Ascending aorta (tissue), 2 donors: ENCODE data around the gene SERPINA6. TPM values are rescaled to one million over a fixed set of nuclear protein-coding genes. Genes with fewer than 3 reads are reported as not detected.

ENCODE experiments used
- DNase-seq, 2 donors: peaks; one replicate each; pipeline ENCODE4 v3.0.0-alpha.2; 2019; ENCODE audit warnings: low spot score in 2 of 2
- H3K27ac ChIP-seq, 2 donors: fragments of 200-600 bp; sonication (generic); one replicate each; pipeline ENCODE4 v1.5.1; 2016 to 2017; ENCODE audit warnings: mild to moderate bottlenecking in 1 of 2
- H3K27me3 ChIP-seq: fragments of 200-600 bp; sonication (generic); one replicate; pipeline ENCODE4 v1.5.1; 2017
- H3K36me3 ChIP-seq, 2 donors: fragments of 200-600 bp; sonication (generic); one replicate each; pipeline ENCODE4 v1.5.1; 2016
- H3K4me1 ChIP-seq, 2 donors: fragments of 200-600 bp; sonication (generic); one replicate each; pipeline ENCODE4 v1.5.1; 2016 to 2017; ENCODE audit warnings: mild to moderate bottlenecking in 1 of 2
- H3K4me3 ChIP-seq, 2 donors: fragments of 200-600 bp; sonication (generic); one replicate each; pipeline ENCODE4 v1.5.1; 2016 to 2017; ENCODE audit warnings: mild to moderate bottlenecking in 1 of 2
- H3K9me3 ChIP-seq, 2 donors: fragments of 200-600 bp; sonication (generic); one replicate each; pipeline ENCODE4 v1.5.1; 2016
- intact Hi-C: fragments of 100-400 bp; cut with DNase I; formaldehyde crosslinking; loops from one replicate; pipeline ENCODE4 v1.15.1; 2023
- total RNA-seq: library from RNA; depleted of rRNA; stranded (reverse); fragments of >200 nt; gene quantifications from one replicate; pipeline ENCODE4 v1.1.0, GENCODE V29; 2016
- TF ChIP-seq, protein P1 (sequence below), 3 experiments: fragments of 200-600 bp in 2 of 3; fragments of 450-650 bp in 1 of 3; sonication (generic) in 2 of 3; IDR thresholded peaks; one replicate each; pipeline ENCODE4 v1.5.1; 2016 to 2019; ENCODE audit warnings: antibody characterized with exemption in 3 of 3, mild to moderate bottlenecking in 1 of 3, moderate library complexity in 1 of 3

Gene SERPINA6
- total RNA-seq, 1 donor from 2014 or later: not detected

GRCh38 chr14:94342334-94342934 is 19.3 kb upstream of the SERPINA6 start:
- Histone ChIP-seq H3K27ac (no peak overlapping the region), H3K36me3 (no peaks in the 10 kb centered on the region), H3K4me1 (no peaks in the 10 kb centered on the region), H3K4me3 (no peak overlapping the region), H3K27me3 (no peaks in the 10 kb centered on the region), H3K9me3 (no peaks in the 10 kb centered on the region)
- TF ChIP-seq, protein P1, sequence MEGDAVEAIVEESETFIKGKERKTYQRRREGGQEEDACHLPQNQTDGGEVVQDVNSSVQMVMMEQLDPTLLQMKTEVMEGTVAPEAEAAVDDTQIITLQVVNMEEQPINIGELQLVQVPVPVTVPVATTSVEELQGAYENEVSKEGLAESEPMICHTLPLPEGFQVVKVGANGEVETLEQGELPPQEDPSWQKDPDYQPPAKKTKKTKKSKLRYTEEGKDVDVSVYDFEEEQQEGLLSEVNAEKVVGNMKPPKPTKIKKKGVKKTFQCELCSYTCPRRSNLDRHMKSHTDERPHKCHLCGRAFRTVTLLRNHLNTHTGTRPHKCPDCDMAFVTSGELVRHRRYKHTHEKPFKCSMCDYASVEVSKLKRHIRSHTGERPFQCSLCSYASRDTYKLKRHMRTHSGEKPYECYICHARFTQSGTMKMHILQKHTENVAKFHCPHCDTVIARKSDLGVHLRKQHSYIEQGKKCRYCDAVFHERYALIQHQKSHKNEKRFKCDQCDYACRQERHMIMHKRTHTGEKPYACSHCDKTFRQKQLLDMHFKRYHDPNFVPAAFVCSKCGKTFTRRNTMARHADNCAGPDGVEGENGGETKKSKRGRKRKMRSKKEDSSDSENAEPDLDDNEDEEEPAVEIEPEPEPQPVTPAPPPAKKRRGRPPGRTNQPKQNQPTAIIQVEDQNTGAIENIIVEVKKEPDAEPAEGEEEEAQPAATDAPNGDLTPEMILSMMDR (IDR thresholded peaks at IDR 0.05): no peak
- intact Hi-C loops: no loop called here
- peak; percentile 60 to 89 for DNase-seq

GRCh38 chr14:94341656-94342333 is 18.7 kb upstream of the SERPINA6 start:
- Histone ChIP-seq H3K4me3 (no peak overlapping the region), H3K27me3 (no peaks in the 10 kb centered on the region), H3K27ac (no peak overlapping the region), H3K36me3 (no peaks in the 10 kb centered on the region), H3K4me1 (no peaks in the 10 kb centered on the region), H3K9me3 (no peaks in the 10 kb centered on the region)
- no peak for DNase-seq
- intact Hi-C loops: no loop called here
- TF ChIP-seq, protein P1 (IDR thresholded peaks at IDR 0.05): no peak

GRCh38 chr14:94340533-94340932 is 17.4 kb upstream of the SERPINA6 start:
- Histone ChIP-seq H3K27ac (no peak overlapping the region), H3K36me3 (no peaks in the 10 kb centered on the region), H3K4me1 (no peaks in the 10 kb centered on the region), H3K9me3 (no peaks in the 10 kb centered on the region), H3K4me3 (no peak overlapping the region), H3K27me3 (no peaks in the 10 kb centered on the region)
- no peak for DNase-seq
- TF ChIP-seq, protein P1 (IDR thresholded peaks at IDR 0.05): no peak
- intact Hi-C loops: no loop called here

GRCh38 chr14:94338023-94338422 is 14.9 kb upstream of the SERPINA6 start:
- no peak for DNase-seq
- TF ChIP-seq, protein P1 (IDR thresholded peaks at IDR 0.05): no peak
- Histone ChIP-seq H3K27ac (no peak overlapping the region), H3K4me1 (no peaks in the 10 kb centered on the region), H3K36me3 (no peaks in the 10 kb centered on the region), H3K4me3 (no peak overlapping the region), H3K27me3 (no peaks in the 10 kb centered on the region), H3K9me3 (no peaks in the 10 kb centered on the region)
- intact Hi-C loops: no loop called here

DNA sequence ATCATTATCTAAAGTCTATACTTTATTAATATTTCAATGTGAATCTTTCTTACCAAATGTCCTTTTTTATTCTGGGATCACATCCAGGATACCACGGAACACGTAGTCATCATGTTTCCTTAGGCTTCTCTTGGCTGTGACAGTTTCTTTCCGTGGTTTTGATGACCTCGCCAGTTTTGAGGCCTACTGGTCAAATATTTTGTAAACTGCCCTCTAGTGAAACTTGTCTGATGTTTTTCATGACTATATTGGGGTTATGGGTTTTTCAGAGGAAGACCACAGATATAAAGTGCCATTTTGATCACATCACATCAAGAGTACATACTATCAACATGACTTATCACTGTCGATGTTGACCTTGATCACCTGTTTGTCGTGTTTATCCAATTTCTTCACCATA is 14.1 kb upstream of the SERPINA6 start:
- no peak for DNase-seq
- H3K9me3 ChIP-seq: no peaks in the 10 kb centered on the region
- intact Hi-C loops: no loop called here
- no peak overlapping the region for H3K27ac ChIP-seq
- no peak overlapping the region for H3K4me3 ChIP-seq
- no peaks in the 10 kb centered on the region for H3K4me1 ChIP-seq
- no peaks in the 10 kb centered on the region for H3K27me3 ChIP-seq
- TF ChIP-seq, protein P1 (IDR thresholded peaks at IDR 0.05): no peak
- no peaks in the 10 kb centered on the region for H3K36me3 ChIP-seq
